OCI-LY1 (cell line): Measurements from ENCODE around the gene ICOSLG.
"Not testable (repeated sequence)": the region's sequence is repeated elsewhere in the genome, so short reads cannot be mapped to it uniquely, and the experiment has no call there.

ENCODE experiments used
- CTCF ChIP-seq: fragments of 200-600 bp; sonication (generic), shearing (Covaris generic); IDR thresholded peaks from 2 replicates; pipeline ENCODE4 v1.5.1; 2017; ENCODE audit warnings: mild to moderate bottlenecking, antibody characterized with exemption, low read length, moderate library complexity, mixed read lengths
- EZH2 ChIP-seq: fragments of 200-600 bp; sonication (generic), shearing (Covaris generic); IDR thresholded peaks from 2 replicates; pipeline ENCODE4 v1.8.0; 2017; ENCODE audit warnings: borderline replicate concordance, mixed run types, mild to moderate bottlenecking, antibody characterized with exemption, low read length, moderate library complexity, mixed read lengths

GRCh38 chr21:44218461-44218860 is 22.3 kb downstream of the ICOSLG start:
- TF ChIP-seq CTCF, EZH2: not testable (repeated sequence)
